SK-N-SH (cell line): ENCODE measurements around the gene LRRC32. TPM values are rescaled to one million over a fixed set of nuclear protein-coding genes. Genes with fewer than 3 reads are reported as not detected.

ENCODE experiments used
- CTCF ChIA-PET: fragments of 300-600, 350-600 bp; formaldehyde crosslinking; extraction: SDS; loops from one replicate; lab custom pipeline; 2021; lab: Yijun Ruan, JAX
- POLR2A ChIA-PET: fragments of 350-600 bp; sonication (Branson Sonifier 250); formaldehyde crosslinking; extraction: SDS; loops from one replicate; lab custom pipeline; 2020; ENCODE audit warnings: antibody characterized with exemption, inconsistent platforms; lab: Yijun Ruan, JAX
- DNase-seq: peaks from one replicate; pipeline ENCODE4 v3.0.0; 2012
- H2AFZ ChIP-seq: fragments of 200-600 bp; sonication (generic); 2 replicates; pipeline ENCODE4 v1.8.1; 2016; ENCODE audit warnings: antibody characterized with exemption, mild to moderate bottlenecking, low read depth
- H3F3A ChIP-seq: fragments of 200-600 bp; sonication (generic); replicated peaks from 2 replicates; pipeline ENCODE3; 2016; ENCODE audit warnings: antibody characterized with exemption, mild to moderate bottlenecking; ENCODE audit not compliant: insufficient read depth
- H3K27ac ChIP-seq, 2 experiments: fragments of 200-500 bp in 1 of 2; fragments of 200-600 bp in 1 of 2; sonication (Bioruptor generic) in 1 of 2; sonication (generic), shearing (Covaris generic) in 1 of 2; 2 replicates each; pipeline versions ENCODE4 v1.5.1 to v1.6.1; 2014 to 2016; ENCODE audit warnings: low read depth in 2 of 2, inconsistent platforms in 1 of 2, low read length in 1 of 2, mild to moderate bottlenecking in 1 of 2, mixed read lengths in 1 of 2
- H3K27me3 ChIP-seq: fragments of 200-600 bp; sonication (generic), shearing (Covaris generic); 2 replicates; pipeline ENCODE4 v1.6.1; 2016; ENCODE audit warnings: mixed run types; ENCODE audit not compliant: insufficient read depth
- H3K36me3 ChIP-seq, 2 experiments: fragments of 200-500 bp in 1 of 2; fragments of 200-600 bp in 1 of 2; sonication (Bioruptor generic) in 1 of 2; sonication (generic) in 1 of 2; replicated peaks in 1 of 2; 2 replicates each; pipeline versions ENCODE3 to v1.5.1; 2014 to 2016; ENCODE audit warnings: low read length in 1 of 2, mild to moderate bottlenecking in 1 of 2; ENCODE audit not compliant: insufficient read depth in 2 of 2, control insufficient read depth in 1 of 2
- H3K4me1 ChIP-seq, 2 experiments: fragments of 200-500 bp in 1 of 2; fragments of 200-600 bp in 1 of 2; sonication (Bioruptor generic) in 1 of 2; sonication (generic), shearing (Covaris generic) in 1 of 2; 2 replicates each; pipeline versions ENCODE4 v1.5.1 to v1.6.1; 2014 to 2016; ENCODE audit warnings: low read depth in 1 of 2, low read length in 1 of 2, mixed run types in 1 of 2; ENCODE audit not compliant: insufficient read depth in 2 of 2, control insufficient read depth in 1 of 2
- H3K4me2 ChIP-seq: fragments of 200-600 bp; sonication (generic), shearing (Covaris generic); 2 replicates; pipeline ENCODE4 v1.6.1; 2017; ENCODE audit warnings: mixed run types
- H3K4me3 ChIP-seq, 2 experiments: fragments of 200-500 bp in 1 of 2; fragments of 200-600 bp in 1 of 2; sonication (Bioruptor generic) in 1 of 2; sonication (generic), shearing (Covaris generic) in 1 of 2; 2 replicates each; pipeline versions ENCODE4 v1.5.1 to v1.8.1; 2014 to 2016; ENCODE audit warnings: low read depth in 2 of 2, inconsistent platforms in 1 of 2, low read length in 1 of 2, mild to moderate bottlenecking in 1 of 2, mixed read lengths in 1 of 2, moderate library complexity in 1 of 2
- H3K79me2 ChIP-seq: fragments of 200-600 bp; sonication (generic); 2 replicates; pipeline ENCODE4 v1.8.1; 2017; ENCODE audit warnings: mild to moderate bottlenecking; ENCODE audit not compliant: insufficient read depth
- H3K9ac ChIP-seq: fragments of 200-600 bp; sonication (generic); 2 replicates; pipeline ENCODE4 v1.6.1; 2017; ENCODE audit warnings: mixed run types
- H3K9me2 ChIP-seq: fragments of 200-600 bp; sonication (generic); 2 replicates; pipeline ENCODE4 v1.6.1; 2017; ENCODE audit warnings: mixed run types
- H3K9me3 ChIP-seq: fragments of 200-600 bp; sonication (generic); 2 replicates; pipeline ENCODE4 v1.6.1; 2017; ENCODE audit warnings: mixed run types, mild to moderate bottlenecking, moderate library complexity
- H4K20me1 ChIP-seq: fragments of 200-600 bp; sonication (generic); 2 replicates; pipeline ENCODE4 v1.6.1; 2017; ENCODE audit warnings: mild to moderate bottlenecking, mixed run types; ENCODE audit not compliant: insufficient read depth
- CHD2 ChIP-seq: fragments of 150-350 bp; IDR thresholded peaks from 2 replicates; pipeline ENCODE4 v1.6.1; 2018; ENCODE audit warnings: low read length; ENCODE audit not compliant: partially characterized antibody
- EP300 ChIP-seq, 2 experiments: IDR thresholded peaks; 2 replicates each; pipeline versions ENCODE4 v1.4.0 to v1.6.1; 2012; ENCODE audit warnings: borderline replicate concordance in 1 of 2, low read depth in 1 of 2, low read length in 1 of 2
- EZH2phosphoT487 ChIP-seq: fragments of 200-600 bp; sonication (generic); IDR thresholded peaks from 2 replicates; pipeline ENCODE4 v1.6.1; 2017; ENCODE audit warnings: low read depth, mixed run types, mild to moderate bottlenecking, antibody characterized with exemption, moderate library complexity, borderline replicate concordance
- FOSL2 ChIP-seq: IDR thresholded peaks from 2 replicates; pipeline ENCODE4 v1.4.0; 2012; ENCODE audit warnings: low read depth, mild to moderate bottlenecking, moderate library complexity, borderline replicate concordance
- FOXJ3 ChIP-seq: sonication (generic); formaldehyde crosslinking; IDR thresholded peaks from 2 replicates; pipeline ENCODE4 v1.5.1; 2020; ENCODE audit warnings: mild to moderate bottlenecking, missing genetic modification reagents
- FOXM1 ChIP-seq: IDR thresholded peaks from 2 replicates; pipeline ENCODE4 v1.4.0; 2012; ENCODE audit warnings: low read depth, mild to moderate bottlenecking
- GABPA ChIP-seq: IDR thresholded peaks from 2 replicates; pipeline ENCODE4 v1.4.0; 2012; ENCODE audit warnings: low read depth, mild to moderate bottlenecking
- GATA2 ChIP-seq: sonication (generic); formaldehyde crosslinking; IDR thresholded peaks from 2 replicates; pipeline ENCODE4 v1.5.0; 2020; ENCODE audit warnings: mild to moderate bottlenecking, missing genetic modification reagents
- JUND ChIP-seq: IDR thresholded peaks from 2 replicates; pipeline ENCODE4 v1.4.0; 2012
- MEF2A ChIP-seq: IDR thresholded peaks from 2 replicates; pipeline ENCODE4 v1.4.0; 2012; ENCODE audit warnings: low read depth, borderline replicate concordance
- MXI1 ChIP-seq: IDR thresholded peaks from 2 replicates; pipeline ENCODE4 v1.6.1; 2012; ENCODE audit warnings: mild to moderate bottlenecking, low read depth, low read length, improper control_type of control experiment
- NRF1 ChIP-seq: IDR thresholded peaks from 2 replicates; pipeline ENCODE4 v1.6.1; 2012; ENCODE audit warnings: low read depth, mild to moderate bottlenecking, low read length
- RAD21 ChIP-seq: IDR thresholded peaks from 2 replicates; pipeline ENCODE4 v1.6.1; 2012; ENCODE audit warnings: mild to moderate bottlenecking, low read length
- RFX5 ChIP-seq: IDR thresholded peaks from 2 replicates; pipeline ENCODE4 v1.6.1; 2012; ENCODE audit warnings: mild to moderate bottlenecking, improper control_type of control experiment, low read length
- WGBS: methylation state at CpG from one replicate; pipeline ENCODE4 v1.1.6; 2017; ENCODE audit warnings: low lambda C conversion rate; 5-methylcytosine and 5-hydroxymethylcytosine counted together
- polyA plus RNA-seq, 3 experiments: library from polyadenylated mRNA; depleted of rRNA; stranded (reverse); fragments of >200 nt; gene quantifications; 2 replicates each; pipeline ENCODE4 v1.2.3, GENCODE V29; 2012
- TF ChIP-seq, protein P1 (sequence below): fragments of 150-350 bp; IDR thresholded peaks from 2 replicates; pipeline ENCODE4 v1.6.1; 2016; ENCODE audit warnings: mild to moderate bottlenecking, low read depth, low read length
- TF ChIP-seq, protein P2 (sequence below): IDR thresholded peaks from 2 replicates; pipeline ENCODE4; 2012
- TF ChIP-seq, protein P3 (sequence below): IDR thresholded peaks from 2 replicates; pipeline ENCODE4 v1.4.0; 2012; ENCODE audit warnings: low read depth, borderline replicate concordance
- TF ChIP-seq, protein P4 (sequence below): fragments of 150-350 bp; IDR thresholded peaks from 2 replicates; pipeline ENCODE4 v1.6.1; 2017; ENCODE audit warnings: antibody characterized with exemption, low read length, low read depth, borderline replicate concordance
- TF ChIP-seq, protein P5 (sequence below): IDR thresholded peaks from 2 replicates; pipeline ENCODE4 v1.6.1; 2012; ENCODE audit warnings: mild to moderate bottlenecking, low read depth, low read length, moderate library complexity
- TF ChIP-seq, protein P6 (sequence below): IDR thresholded peaks from 2 replicates; pipeline ENCODE4 v1.4.0; 2012; ENCODE audit warnings: low read depth

Gene LRRC32
- polyA plus RNA-seq, 1 of the 3 experiments (the other 2 are of a cell fraction), result 0.43 TPM

DNA sequence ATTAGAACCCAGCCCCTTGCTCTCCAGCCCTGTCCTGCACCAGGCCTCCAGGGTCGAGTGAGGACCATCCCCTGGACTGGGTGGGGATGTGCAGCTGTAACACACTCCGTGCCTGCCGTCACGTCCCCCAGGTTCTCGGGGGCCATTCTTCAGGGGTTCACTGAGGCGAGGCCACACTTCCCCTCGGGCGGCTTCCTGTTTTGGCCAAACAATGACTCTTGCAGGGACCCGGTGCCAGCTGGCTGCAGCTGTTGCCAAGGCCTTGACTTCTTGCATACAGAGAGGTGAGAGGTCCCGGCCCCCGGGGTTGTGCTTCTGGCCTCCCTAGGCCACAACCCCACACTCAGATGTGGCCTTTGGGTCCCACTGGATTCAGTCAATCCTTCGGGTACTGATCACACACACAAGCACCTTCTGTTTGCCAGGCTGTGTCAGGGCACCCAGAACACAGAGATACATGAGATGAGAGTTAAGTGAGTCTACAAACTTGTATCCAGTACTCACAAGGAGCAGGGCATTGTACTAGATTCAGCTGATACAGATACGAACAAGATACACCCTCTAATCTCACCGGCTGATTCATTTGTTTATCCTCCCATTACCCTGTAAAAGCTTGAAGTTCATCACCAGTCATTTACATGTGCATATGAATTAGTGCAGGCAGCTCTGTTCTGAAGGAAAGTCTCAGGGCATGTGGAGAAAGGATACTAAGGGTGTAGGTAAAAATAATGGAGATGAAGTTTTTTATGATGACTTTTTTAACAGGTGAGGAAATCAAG is 32.9 kb downstream of the LRRC32 start:
- Histone ChIP-seq H3K27ac (no peak overlapping the region), H3K4me3 (no peak overlapping the region), H3K79me2 (no peaks in the 10 kb centered on the region), H4K20me1 (no peaks in the 10 kb centered on the region), H3K9me2 (no peaks in the 10 kb centered on the region), H3K9ac (no peak overlapping the region), H3K27me3 (no peaks in the 10 kb centered on the region; the same call in 1 of the 2 replicates), H3K4me1 (no peaks in the 10 kb centered on the region; a peak in 1 of 4 replicates), H2AFZ (no peak overlapping the region), H3K9me3 (no peaks in the 10 kb centered on the region), H3K36me3 (no peaks in the 10 kb centered on the region), H3F3A (no peaks in the 10 kb centered on the region), H3K4me2 (no peak overlapping the region)
- DNase-seq, result no peak
- TF ChIP-seq JUND (no peak), GATA2 (CRISPR knock-in tag) (no peak), FOXM1 (no peak), CHD2 (no peak), FOSL2 (no peak), MEF2A (no peak), RFX5 (no peak), NRF1 (no peak), EZH2phosphoT487 (no peak), GABPA (no peak), EP300 (IDR thresholded peaks at IDR 0.05; ENCODE audit: borderline replicate concordance in 1 of 2, low read depth in 1 of 2, low read length in 1 of 2) (no peak), FOXJ3 (CRISPR knock-in tag) (no peak), RAD21 (no peak), MXI1 (no peak)
- TF ChIP-seq, protein P1, sequence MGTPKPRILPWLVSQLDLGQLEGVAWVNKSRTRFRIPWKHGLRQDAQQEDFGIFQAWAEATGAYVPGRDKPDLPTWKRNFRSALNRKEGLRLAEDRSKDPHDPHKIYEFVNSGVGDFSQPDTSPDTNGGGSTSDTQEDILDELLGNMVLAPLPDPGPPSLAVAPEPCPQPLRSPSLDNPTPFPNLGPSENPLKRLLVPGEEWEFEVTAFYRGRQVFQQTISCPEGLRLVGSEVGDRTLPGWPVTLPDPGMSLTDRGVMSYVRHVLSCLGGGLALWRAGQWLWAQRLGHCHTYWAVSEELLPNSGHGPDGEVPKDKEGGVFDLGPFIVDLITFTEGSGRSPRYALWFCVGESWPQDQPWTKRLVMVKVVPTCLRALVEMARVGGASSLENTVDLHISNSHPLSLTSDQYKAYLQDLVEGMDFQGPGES, result no peak
- TF ChIP-seq, protein P2, sequence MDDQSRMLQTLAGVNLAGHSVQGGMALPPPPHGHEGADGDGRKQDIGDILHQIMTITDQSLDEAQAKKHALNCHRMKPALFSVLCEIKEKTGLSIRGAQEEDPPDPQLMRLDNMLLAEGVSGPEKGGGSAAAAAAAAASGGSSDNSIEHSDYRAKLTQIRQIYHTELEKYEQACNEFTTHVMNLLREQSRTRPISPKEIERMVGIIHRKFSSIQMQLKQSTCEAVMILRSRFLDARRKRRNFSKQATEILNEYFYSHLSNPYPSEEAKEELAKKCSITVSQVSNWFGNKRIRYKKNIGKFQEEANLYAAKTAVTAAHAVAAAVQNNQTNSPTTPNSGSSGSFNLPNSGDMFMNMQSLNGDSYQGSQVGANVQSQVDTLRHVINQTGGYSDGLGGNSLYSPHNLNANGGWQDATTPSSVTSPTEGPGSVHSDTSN, result no peak
- TF ChIP-seq, protein P3, sequence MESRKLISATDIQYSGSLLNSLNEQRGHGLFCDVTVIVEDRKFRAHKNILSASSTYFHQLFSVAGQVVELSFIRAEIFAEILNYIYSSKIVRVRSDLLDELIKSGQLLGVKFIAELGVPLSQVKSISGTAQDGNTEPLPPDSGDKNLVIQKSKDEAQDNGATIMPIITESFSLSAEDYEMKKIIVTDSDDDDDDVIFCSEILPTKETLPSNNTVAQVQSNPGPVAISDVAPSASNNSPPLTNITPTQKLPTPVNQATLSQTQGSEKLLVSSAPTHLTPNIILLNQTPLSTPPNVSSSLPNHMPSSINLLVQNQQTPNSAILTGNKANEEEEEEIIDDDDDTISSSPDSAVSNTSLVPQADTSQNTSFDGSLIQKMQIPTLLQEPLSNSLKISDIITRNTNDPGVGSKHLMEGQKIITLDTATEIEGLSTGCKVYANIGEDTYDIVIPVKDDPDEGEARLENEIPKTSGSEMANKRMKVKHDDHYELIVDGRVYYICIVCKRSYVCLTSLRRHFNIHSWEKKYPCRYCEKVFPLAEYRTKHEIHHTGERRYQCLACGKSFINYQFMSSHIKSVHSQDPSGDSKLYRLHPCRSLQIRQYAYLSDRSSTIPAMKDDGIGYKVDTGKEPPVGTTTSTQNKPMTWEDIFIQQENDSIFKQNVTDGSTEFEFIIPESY, result no peak
- TF ChIP-seq, protein P4, sequence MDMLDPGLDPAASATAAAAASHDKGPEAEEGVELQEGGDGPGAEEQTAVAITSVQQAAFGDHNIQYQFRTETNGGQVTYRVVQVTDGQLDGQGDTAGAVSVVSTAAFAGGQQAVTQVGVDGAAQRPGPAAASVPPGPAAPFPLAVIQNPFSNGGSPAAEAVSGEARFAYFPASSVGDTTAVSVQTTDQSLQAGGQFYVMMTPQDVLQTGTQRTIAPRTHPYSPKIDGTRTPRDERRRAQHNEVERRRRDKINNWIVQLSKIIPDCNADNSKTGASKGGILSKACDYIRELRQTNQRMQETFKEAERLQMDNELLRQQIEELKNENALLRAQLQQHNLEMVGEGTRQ, result no peak
- TF ChIP-seq, protein P5, sequence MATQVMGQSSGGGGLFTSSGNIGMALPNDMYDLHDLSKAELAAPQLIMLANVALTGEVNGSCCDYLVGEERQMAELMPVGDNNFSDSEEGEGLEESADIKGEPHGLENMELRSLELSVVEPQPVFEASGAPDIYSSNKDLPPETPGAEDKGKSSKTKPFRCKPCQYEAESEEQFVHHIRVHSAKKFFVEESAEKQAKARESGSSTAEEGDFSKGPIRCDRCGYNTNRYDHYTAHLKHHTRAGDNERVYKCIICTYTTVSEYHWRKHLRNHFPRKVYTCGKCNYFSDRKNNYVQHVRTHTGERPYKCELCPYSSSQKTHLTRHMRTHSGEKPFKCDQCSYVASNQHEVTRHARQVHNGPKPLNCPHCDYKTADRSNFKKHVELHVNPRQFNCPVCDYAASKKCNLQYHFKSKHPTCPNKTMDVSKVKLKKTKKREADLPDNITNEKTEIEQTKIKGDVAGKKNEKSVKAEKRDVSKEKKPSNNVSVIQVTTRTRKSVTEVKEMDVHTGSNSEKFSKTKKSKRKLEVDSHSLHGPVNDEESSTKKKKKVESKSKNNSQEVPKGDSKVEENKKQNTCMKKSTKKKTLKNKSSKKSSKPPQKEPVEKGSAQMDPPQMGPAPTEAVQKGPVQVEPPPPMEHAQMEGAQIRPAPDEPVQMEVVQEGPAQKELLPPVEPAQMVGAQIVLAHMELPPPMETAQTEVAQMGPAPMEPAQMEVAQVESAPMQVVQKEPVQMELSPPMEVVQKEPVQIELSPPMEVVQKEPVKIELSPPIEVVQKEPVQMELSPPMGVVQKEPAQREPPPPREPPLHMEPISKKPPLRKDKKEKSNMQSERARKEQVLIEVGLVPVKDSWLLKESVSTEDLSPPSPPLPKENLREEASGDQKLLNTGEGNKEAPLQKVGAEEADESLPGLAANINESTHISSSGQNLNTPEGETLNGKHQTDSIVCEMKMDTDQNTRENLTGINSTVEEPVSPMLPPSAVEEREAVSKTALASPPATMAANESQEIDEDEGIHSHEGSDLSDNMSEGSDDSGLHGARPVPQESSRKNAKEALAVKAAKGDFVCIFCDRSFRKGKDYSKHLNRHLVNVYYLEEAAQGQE, result no peak
- TF ChIP-seq, protein P6, sequence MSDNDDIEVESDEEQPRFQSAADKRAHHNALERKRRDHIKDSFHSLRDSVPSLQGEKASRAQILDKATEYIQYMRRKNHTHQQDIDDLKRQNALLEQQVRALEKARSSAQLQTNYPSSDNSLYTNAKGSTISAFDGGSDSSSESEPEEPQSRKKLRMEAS, result no peak
- WGBS, result 67% methylated on average over 11 of the region's 14 CpGs
- POLR2A ChIA-PET, result no interaction called here
- CTCF ChIA-PET, result interaction anchor here (0.7 to 1.4 kb wide), 3 partner anchors 8 to 43 kb away, joined by 3 read pairs; partner anchors contain the start of gene LRRC32
